ENCODE results near the gene PDLIM1.

DNA sequence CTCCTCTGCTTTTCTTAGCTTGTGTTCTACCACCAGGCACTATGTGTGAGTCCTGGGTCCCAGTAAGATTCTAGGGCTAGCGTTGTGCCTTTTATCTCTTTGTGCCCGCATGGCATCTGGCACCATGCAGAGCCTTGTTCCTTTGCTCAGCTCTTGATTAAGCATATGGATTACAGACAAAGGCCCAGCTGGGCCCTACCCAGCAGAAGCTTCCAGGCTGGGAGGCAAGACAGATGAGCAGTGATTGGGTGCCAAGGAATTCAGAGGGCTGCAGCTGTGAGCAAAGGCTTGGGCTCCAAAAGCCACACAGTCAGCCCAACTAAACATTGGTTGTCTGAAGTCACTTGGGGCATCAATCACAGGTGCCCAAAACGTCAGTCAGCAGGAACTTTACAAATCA is 94.8 kb downstream of the PDLIM1 start:
- TF ChIP-seq EZH2 (IDR thresholded peaks at IDR 0.05; ENCODE audit: low read depth, low read length, severe bottlenecking) (no peak), NANOG (IDR thresholded peaks at IDR 0.05; ENCODE audit: insufficient read depth, low read depth, low read length, poor library complexity, severe bottlenecking) (no peak)

Measured in H1 (cell line).